ENCODE measurements around the gene EFCAB13. TPM values are rescaled to one million over a fixed set of nuclear protein-coding genes. Genes with fewer than 3 reads are reported as not detected.

Gene EFCAB13, protein sequence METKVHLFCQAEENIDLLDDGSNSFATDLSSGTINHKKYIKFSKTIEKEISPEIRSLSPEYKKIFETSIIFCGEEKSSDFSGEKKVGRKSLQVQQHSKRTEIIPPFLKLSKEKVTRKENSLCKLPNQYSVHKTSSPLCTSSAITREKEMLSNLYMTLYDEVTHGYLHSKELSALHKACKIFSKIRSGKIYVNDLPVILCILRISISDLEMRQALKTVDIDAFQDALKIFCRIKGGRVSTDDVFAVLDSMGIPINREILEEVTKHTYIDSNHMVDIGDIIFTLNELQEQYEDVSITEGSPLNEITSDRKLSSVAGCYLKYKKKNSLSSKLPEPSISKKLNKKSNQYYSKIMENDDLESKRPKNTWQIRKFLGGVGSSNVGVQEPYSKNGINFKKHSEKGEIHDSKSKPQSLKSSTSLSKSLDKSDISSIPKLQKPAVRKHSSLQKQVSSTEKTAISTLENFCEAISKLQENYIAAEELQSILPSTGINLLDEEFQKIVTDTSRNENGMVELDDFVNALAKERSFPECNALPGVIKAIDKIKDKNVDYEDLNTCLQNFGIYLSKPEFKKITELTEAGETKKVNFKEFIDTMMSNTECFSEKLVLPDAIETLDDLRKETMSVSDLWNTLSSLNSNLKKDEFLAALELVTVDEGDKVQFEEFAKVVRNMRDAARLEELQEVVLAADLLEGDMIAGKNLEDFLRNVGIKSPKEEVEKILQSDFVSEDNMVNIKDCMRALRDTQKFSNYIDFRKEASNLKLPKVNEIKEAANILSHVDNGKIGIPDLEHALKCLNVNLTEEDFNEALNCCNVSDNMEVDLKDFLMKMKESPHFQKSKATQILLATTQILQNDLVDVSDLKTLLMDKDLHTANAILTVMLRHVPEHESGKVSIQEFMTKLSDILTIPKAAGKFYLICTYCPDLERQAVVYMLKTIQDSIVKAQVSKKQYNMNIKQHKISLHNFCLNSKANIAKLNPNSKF
- 10.5 TPM for total RNA-seq

DNA sequence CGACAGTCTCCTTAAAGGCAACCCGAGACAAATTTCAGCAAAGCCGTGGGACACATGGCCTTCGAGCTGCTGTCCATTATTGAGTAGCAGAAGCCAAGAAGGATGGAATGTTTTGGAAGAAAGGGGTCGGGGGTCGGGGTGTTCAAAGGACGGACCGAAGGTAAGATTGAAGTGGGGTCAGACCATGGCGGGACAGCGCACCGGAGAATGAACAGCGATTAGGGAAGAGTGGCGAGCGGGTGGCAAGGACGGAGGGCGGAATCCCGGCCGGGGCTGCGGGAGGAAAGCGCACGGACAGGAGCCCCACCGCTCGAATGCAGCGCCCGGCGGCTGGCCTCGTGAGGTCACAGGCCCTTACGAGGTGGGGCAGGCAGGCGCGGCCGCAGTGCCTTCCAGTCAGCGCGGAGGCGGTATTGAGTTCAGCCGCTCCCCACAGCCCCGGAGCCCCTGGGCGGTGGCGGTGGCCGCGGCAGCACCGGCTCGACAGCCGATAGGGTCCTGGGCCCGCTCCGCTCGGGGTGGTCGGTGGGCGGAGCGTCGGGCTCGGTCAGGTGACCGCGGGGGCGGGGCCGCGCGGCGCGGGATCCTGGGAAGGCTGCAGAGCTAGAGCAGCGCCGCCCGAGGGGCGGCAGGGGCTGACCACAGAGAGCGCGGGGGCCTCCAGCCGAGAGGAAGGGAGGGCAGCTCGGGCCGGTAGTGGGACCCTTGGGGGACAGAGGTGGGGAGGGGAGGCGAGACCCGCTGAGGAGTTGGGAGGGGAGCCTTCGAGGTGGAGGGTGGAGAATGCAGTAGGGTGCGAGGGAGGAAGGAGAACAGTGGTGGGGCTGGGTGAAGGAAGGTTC lies at the start of gene EFCAB13:
Gene EFCAB13, plus strand, starts transcription at position 574 of the 842 bp plus-strand sequence. CDS start 4,399 bp downstream, outside the sequence.
- peaks cover 19% of the 10 kb centered on the region for H3K4me1 ChIP-seq (ENCODE audit: insufficient read depth, low read length)
- peak within 1 kb of the TSS; percentile 85 for H3K4me3 ChIP-seq (ENCODE audit: low read length)
- H3K27me3 ChIP-seq (ENCODE audit: insufficient read depth, low read length) = peaks cover 4% of the 10 kb centered on the region
- no peaks in the 10 kb centered on the region for H3K9me3 ChIP-seq (ENCODE audit: low read depth, low read length)

DNA sequence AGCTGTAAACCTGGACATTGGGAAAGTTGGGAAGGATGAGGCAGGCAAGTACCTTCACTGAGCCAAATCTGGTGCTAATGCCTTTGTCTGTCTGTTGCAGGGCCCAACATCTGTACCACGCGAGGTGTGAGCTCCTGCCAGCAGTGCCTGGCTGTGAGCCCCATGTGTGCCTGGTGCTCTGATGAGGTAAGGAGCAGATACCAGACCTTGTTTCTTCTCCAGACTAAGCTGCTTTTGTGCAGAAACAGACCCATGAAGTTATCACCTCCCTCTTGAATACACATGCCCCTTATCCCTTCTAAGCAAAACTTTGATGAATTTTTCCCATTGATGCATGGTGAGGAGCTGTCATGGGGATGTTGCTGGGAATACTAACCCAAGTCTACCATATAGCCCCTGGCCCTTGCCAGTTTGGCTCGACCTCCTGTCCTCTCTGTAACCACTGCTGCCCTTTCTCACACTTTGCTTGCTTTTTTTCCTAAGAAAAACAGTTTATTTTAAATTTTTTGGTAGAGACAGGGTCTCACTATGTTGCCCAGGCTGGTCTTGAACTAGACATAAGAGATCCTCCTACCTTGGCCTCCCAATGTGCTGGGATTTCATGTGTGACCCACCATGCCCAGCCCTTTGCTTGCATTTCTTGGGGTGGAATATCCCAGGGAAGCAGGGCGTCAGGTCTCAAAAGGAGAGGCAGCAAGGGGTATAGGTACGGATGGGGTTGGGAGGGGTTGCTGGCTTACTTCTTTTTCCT lies 49.3 kb upstream of the EFCAB13 start:
- Histone ChIP-seq H3K9me3 (ENCODE audit: low read depth, low read length) (no peaks in the 10 kb centered on the region), H3K27me3 (ENCODE audit: insufficient read depth, low read length) (no peaks in the 10 kb centered on the region), H3K4me3 (ENCODE audit: low read length) (no peak overlapping the region), H3K4me1 (ENCODE audit: insufficient read depth, low read length) (peaks cover 44% of the 10 kb centered on the region)

DNA sequence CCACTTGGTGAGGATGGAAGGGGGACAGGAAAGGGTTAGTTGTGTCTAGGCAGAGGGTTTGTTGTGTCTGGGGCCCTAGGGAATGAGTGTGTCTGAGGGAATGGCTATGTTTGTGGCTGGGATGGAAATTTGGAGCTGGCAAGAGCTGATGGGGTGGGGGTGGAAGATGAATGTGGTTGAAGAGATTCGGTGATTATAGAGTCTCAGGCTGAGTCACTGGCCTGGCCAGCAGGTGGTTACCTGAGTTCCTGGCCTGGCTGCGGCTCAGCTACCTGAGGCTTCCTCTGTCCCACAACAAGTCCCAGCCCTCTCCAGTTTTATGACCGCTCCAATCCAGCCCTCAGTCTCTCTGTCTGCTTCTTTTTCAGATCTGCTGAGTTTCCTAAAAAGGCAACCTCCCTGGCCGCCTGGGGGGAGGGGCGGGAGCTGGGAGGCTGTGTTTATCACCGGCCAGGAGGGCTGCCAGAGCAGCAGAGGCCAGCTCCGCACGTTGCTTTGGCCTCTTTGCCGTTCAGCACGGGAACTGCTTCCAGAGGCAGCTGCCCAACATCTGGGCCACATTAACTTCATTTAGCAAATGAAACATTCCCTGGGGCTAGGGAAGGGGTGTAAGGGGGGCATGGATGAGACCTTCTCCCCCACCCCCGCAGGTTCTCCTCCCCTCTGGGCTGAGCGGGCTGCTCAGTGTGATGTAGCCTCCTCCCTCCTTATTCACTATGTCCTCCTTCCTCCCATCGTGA lies 48.3 kb upstream of the EFCAB13 start:
- no peaks in the 10 kb centered on the region for H3K27me3 ChIP-seq (ENCODE audit: insufficient read depth, low read length)
- no peaks in the 10 kb centered on the region for H3K9me3 ChIP-seq (ENCODE audit: low read depth, low read length)
- peaks cover 54% of the 10 kb centered on the region for H3K4me1 ChIP-seq (ENCODE audit: insufficient read depth, low read length)
- no peak overlapping the region for H3K4me3 ChIP-seq (ENCODE audit: low read length)

DNA sequence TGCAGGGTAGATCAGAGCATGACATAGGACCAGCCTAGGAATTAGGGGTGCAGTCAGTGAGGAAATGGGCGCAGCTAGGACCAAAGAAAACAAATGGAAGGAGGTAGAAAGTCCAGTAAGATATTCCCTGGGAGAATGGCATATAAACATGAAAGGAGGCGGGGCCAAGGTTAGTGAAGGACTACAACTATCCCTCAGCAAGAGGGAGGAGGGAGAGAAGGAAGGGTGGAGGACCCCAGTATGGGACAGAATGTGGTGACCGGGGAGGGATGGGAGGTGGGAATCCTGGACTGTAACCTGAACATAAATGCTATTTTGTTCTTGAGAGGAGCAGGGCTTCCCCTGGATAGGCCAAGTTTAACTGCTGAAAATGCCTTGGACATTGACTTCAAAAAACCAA lies 47.3 kb upstream of the EFCAB13 start:
- Histone ChIP-seq H3K4me1 (ENCODE audit: insufficient read depth, low read length) (peaks cover 64% of the 10 kb centered on the region), H3K9me3 (ENCODE audit: low read depth, low read length) (no peaks in the 10 kb centered on the region), H3K27me3 (ENCODE audit: insufficient read depth, low read length) (no peaks in the 10 kb centered on the region), H3K4me3 (ENCODE audit: low read length) (no peak overlapping the region)

DNA sequence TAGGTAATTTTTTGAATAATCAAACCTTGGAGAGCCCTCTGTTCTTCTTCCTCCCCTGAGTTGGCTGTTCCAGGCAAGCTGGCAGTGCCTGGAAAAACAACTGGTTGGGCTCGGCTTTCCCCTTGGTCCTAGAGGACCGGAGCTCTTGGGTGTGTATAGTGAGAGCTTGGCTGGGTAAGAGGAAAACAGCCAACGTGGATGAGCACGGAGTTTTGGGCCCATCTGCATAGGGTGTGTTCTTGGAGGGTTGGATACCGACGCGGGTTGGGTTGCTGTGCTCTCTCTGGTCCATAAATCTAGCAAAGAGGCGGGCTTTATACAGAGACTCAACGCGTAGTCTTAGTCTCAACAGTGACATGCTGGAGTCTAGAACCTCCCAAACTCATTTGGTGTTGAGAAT lies 46.9 kb upstream of the EFCAB13 start:
- Histone ChIP-seq H3K27me3 (ENCODE audit: insufficient read depth, low read length) (no peaks in the 10 kb centered on the region), H3K9me3 (ENCODE audit: low read depth, low read length) (no peaks in the 10 kb centered on the region), H3K4me3 (ENCODE audit: low read length) (no peak overlapping the region), H3K4me1 (ENCODE audit: insufficient read depth, low read length) (peaks cover 66% of the 10 kb centered on the region)

DNA sequence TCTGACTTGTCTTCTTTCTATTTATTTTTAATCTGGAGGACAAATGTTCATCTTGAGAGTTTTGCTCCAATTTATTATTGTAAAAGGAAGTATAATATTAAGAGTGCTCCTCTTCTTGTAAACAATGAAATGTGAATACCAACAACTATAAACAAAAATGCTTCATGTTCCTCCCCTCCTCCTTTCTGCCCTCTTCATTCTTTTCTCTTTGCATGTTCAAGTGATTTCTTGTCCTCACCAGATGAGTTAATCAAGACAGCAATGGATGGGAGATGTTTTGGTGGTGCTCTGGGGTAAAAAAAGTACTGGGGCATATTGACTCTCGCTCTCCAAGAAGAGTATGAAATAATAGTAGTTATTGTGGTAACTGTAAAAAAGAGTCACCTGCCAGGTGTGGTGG lies 45.8 kb upstream of the EFCAB13 start:
- Histone ChIP-seq H3K4me3 (ENCODE audit: low read length) (no peak overlapping the region), H3K4me1 (ENCODE audit: insufficient read depth, low read length) (peaks cover 66% of the 10 kb centered on the region), H3K9me3 (ENCODE audit: low read depth, low read length) (no peaks in the 10 kb centered on the region), H3K27me3 (ENCODE audit: insufficient read depth, low read length) (no peaks in the 10 kb centered on the region)

DNA sequence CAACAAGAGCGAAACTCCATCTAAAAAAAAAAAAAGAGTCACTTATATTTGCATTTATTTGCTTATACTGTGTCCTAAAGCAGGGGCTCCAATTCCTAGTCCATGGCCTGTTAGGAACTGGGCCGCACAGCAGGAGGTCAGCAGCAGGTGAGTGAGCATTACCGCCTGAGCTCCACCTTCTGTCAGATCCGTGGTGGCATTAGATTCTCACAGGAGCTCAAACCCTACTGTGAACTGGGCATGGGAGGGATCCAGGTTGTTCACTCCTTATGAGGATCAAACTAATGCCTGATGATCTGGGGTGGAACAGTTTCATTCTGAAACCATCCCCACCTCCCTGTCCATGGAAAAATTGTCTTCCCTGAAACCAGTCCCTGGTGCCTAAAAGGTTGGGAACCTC lies 45.2 kb upstream of the EFCAB13 start:
- Histone ChIP-seq H3K4me3 (ENCODE audit: low read length) (no peak overlapping the region), H3K4me1 (ENCODE audit: insufficient read depth, low read length) (peaks cover 66% of the 10 kb centered on the region), H3K27me3 (ENCODE audit: insufficient read depth, low read length) (no peaks in the 10 kb centered on the region), H3K9me3 (ENCODE audit: low read depth, low read length) (no peaks in the 10 kb centered on the region)

DNA sequence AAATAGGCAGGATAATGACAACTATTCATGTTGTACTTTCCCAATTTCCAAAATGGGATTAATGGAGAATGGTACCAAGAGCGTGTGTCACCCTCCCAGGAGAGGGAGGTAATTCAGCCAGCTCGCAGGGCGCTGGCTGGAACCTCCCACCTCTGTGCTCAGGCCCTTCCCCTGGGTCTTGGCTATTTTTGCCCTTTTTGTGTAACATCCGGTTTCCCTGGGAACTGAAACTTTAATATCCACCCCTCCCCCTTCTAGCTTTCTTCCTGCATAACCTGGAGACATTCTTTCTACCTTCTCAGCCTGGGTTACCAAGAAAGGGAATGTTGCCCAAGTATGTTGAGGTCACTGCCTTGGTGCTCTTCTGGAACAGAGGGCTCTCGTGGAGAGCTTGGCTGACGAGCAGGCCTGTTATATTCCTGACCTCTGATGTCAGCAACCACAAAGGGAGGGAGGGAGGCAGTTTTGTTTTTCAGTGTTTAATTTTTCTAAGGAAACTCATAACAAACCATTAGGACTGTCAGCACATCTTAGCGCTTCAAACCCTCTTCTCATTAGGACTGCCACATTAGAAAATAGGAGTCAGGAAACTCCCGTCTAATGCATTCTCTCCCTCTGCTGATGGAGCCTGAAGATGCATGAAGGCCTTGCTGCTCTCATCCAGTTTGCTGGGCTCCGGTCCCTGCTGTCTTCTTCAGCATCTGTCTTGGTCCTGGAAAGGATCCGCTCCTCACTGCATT lies 44.5 kb upstream of the EFCAB13 start:
- H3K4me3 ChIP-seq (ENCODE audit: low read length) = no peak overlapping the region
- H3K9me3 ChIP-seq (ENCODE audit: low read depth, low read length) = no peaks in the 10 kb centered on the region
- no peaks in the 10 kb centered on the region for H3K27me3 ChIP-seq (ENCODE audit: insufficient read depth, low read length)
- peaks cover 66% of the 10 kb centered on the region for H3K4me1 ChIP-seq (ENCODE audit: insufficient read depth, low read length)

DNA sequence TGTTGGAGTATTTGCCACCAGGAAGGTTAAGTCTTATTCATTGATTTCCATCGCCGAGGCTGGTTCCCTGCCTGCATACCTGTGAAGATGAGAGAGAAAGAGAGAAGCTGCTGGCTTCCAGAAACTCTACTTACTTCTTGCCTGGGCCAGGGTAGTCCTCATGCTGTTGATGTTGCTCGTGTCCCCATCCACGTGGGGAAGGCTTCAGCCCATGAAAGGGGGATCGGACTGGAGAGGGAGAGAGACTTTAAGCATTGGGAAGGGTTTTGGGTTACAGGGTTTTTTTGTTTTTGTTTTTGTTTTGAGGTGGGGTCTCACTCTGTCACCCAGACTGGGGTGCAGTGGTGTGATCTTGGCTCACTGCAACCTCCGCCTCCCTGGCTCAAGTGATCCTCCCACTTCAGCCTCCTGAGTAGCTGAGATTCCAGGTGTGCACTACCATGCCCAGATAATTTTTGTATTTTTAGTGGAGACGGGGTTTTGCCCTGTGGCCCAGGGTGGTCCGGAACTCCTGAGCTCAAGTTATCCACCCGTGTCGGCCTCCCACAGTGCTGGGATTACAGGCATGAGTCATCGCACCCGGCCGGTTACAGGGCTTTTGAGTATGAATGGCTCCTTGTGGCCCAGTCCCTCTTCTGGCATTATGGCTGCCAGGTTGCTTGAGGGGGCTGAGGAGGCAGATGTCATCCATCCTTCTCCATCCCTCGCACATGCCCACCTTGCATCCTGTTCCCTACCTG lies 43.5 kb upstream of the EFCAB13 start:
- H3K9me3 ChIP-seq (ENCODE audit: low read depth, low read length) = no peaks in the 10 kb centered on the region
- no peak overlapping the region for H3K4me3 ChIP-seq (ENCODE audit: low read length)
- peaks cover 64% of the 10 kb centered on the region for H3K4me1 ChIP-seq (ENCODE audit: insufficient read depth, low read length)
- no peaks in the 10 kb centered on the region for H3K27me3 ChIP-seq (ENCODE audit: insufficient read depth, low read length)

DNA sequence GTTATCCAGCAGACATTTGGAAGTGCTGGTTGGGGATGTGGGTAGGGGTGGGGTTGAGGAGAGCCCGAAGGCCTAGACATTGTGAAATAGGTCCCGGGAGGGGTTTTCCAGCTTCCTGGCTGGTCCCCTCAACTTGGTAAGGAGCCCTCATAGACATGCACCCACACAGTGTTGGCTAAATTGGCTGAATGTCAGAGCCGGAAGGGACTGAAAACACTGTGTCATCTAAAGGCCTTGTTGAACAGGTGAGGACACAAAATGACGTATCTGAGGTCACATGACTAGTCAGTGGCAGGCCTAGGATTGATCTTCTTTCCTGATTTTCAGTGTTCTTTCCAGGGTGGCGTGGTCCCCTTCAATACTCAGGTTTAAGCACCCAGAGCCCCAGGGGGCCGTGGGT lies 42.5 kb upstream of the EFCAB13 start:
- H3K4me1 ChIP-seq (ENCODE audit: insufficient read depth, low read length) = peaks cover 54% of the 10 kb centered on the region
- H3K27me3 ChIP-seq (ENCODE audit: insufficient read depth, low read length) = no peaks in the 10 kb centered on the region
- H3K4me3 ChIP-seq (ENCODE audit: low read length) = no peak overlapping the region
- H3K9me3 ChIP-seq (ENCODE audit: low read depth, low read length) = no peaks in the 10 kb centered on the region

DNA sequence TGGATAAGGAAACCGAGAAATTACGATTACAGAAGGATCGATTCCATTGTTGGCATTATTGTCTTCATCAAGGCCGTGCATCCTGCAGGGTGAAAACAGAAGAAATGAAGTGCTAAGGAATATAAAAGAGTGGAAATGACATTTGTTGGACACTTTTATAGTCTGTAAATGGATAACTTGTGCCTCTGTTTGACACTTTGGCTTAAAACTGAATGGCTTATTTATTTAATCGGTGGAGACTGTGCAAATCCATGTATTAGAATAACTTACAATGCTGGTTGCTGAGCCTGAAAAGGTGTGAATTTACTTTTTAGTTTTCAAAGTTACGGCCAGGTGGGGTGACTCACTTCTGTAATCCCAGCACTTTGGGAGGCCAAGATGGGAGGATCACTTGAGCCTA lies 38.8 kb upstream of the EFCAB13 start:
- H3K27me3 ChIP-seq (ENCODE audit: insufficient read depth, low read length) = no peaks in the 10 kb centered on the region
- no peaks in the 10 kb centered on the region for H3K9me3 ChIP-seq (ENCODE audit: low read depth, low read length)
- H3K4me1 ChIP-seq (ENCODE audit: insufficient read depth, low read length) = peaks cover 29% of the 10 kb centered on the region
- no peak overlapping the region for H3K4me3 ChIP-seq (ENCODE audit: low read length)

DNA sequence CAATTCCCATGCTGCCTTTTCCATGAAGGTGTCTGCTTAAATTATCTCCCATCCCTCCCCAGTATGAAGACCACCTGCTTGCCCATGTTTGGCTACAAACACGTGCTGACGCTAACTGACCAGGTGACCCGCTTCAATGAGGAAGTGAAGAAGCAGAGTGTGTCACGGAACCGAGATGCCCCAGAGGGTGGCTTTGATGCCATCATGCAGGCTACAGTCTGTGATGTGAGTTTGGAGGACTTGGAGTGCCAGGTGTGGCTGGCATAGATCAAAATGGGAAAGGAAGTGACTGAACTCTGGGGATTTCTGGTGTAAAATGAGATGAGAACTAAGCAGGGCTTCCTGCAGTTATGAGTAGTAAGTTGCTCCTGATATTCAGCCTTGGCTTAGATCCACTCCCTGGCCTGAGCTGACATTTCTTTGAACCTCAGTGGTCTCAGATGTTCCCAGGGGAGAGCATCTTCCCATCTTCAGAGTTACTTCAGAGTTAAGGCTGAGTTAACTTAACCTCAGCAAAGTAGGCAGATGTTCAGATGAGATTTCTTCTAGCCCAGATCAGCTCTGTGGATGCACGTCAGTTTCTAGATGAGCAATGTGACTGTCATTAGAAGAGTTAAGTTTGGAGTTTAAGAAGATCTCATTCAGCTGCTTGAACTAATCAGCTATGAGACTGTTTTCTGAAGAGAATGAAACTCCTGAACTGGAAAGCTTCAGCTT lies 37.4 kb upstream of the EFCAB13 start:
- Histone ChIP-seq H3K27me3 (ENCODE audit: insufficient read depth, low read length) (no peaks in the 10 kb centered on the region), H3K4me1 (ENCODE audit: insufficient read depth, low read length) (peaks cover 16% of the 10 kb centered on the region), H3K4me3 (ENCODE audit: low read length) (no peak overlapping the region), H3K9me3 (ENCODE audit: low read depth, low read length) (no peaks in the 10 kb centered on the region)
